ENCODE results near the gene CDKN2B-AS1.

GRCh38 chr9:22046243-22046885, 51.8 kb downstream of the CDKN2B-AS1 start:
- no peak for TF ChIP-seq CTCF (IDR thresholded peaks at IDR 0.05)
- TF ChIP-seq POLR2AphosphoS5 (IDR thresholded peaks at IDR 0.05), result no peak
- TF ChIP-seq POLR2A (IDR thresholded peaks at IDR 0.05), result no peak
